SK-N-SH (cell line): ENCODE measurements around the gene BIRC7. TPM values are rescaled to one million over a fixed set of nuclear protein-coding genes. Genes with fewer than 3 reads are reported as not detected.

Experiments used
- CTCF ChIA-PET: fragments of 300-600, 350-600 bp; formaldehyde crosslinking; extraction: SDS; loops from one replicate; lab custom pipeline; 2021; lab: Yijun Ruan, JAX
- POLR2A ChIA-PET: fragments of 350-600 bp; sonication (Branson Sonifier 250); formaldehyde crosslinking; extraction: SDS; loops from one replicate; lab custom pipeline; 2020; ENCODE audit warnings: antibody characterized with exemption, inconsistent platforms; lab: Yijun Ruan, JAX
- DNase-seq: peaks from one replicate; pipeline ENCODE4 v3.0.0; 2012
- H2AFZ ChIP-seq: fragments of 200-600 bp; sonication (generic); 2 replicates; pipeline ENCODE4 v1.8.1; 2016; ENCODE audit warnings: antibody characterized with exemption, mild to moderate bottlenecking, low read depth
- H3F3A ChIP-seq: fragments of 200-600 bp; sonication (generic); replicated peaks from 2 replicates; pipeline ENCODE3; 2016; ENCODE audit warnings: antibody characterized with exemption, mild to moderate bottlenecking; ENCODE audit not compliant: insufficient read depth
- H3K27ac ChIP-seq, 2 experiments: fragments of 200-500 bp in 1 of 2; fragments of 200-600 bp in 1 of 2; sonication (Bioruptor generic) in 1 of 2; sonication (generic), shearing (Covaris generic) in 1 of 2; 2 replicates each; pipeline versions ENCODE4 v1.5.1 to v1.6.1; 2014 to 2016; ENCODE audit warnings: low read depth in 2 of 2, inconsistent platforms in 1 of 2, low read length in 1 of 2, mild to moderate bottlenecking in 1 of 2, mixed read lengths in 1 of 2
- H3K27me3 ChIP-seq: fragments of 200-600 bp; sonication (generic), shearing (Covaris generic); 2 replicates; pipeline ENCODE4 v1.6.1; 2016; ENCODE audit warnings: mixed run types; ENCODE audit not compliant: insufficient read depth
- H3K36me3 ChIP-seq, 2 experiments: fragments of 200-500 bp in 1 of 2; fragments of 200-600 bp in 1 of 2; sonication (Bioruptor generic) in 1 of 2; sonication (generic) in 1 of 2; replicated peaks in 1 of 2; 2 replicates each; pipeline versions ENCODE3 to v1.5.1; 2014 to 2016; ENCODE audit warnings: low read length in 1 of 2, mild to moderate bottlenecking in 1 of 2; ENCODE audit not compliant: insufficient read depth in 2 of 2, control insufficient read depth in 1 of 2
- H3K4me1 ChIP-seq, 2 experiments: fragments of 200-500 bp in 1 of 2; fragments of 200-600 bp in 1 of 2; sonication (Bioruptor generic) in 1 of 2; sonication (generic), shearing (Covaris generic) in 1 of 2; 2 replicates each; pipeline versions ENCODE4 v1.5.1 to v1.6.1; 2014 to 2016; ENCODE audit warnings: low read depth in 1 of 2, low read length in 1 of 2, mixed run types in 1 of 2; ENCODE audit not compliant: insufficient read depth in 2 of 2, control insufficient read depth in 1 of 2
- H3K4me2 ChIP-seq: fragments of 200-600 bp; sonication (generic), shearing (Covaris generic); 2 replicates; pipeline ENCODE4 v1.6.1; 2017; ENCODE audit warnings: mixed run types
- H3K4me3 ChIP-seq, 2 experiments: fragments of 200-500 bp in 1 of 2; fragments of 200-600 bp in 1 of 2; sonication (Bioruptor generic) in 1 of 2; sonication (generic), shearing (Covaris generic) in 1 of 2; 2 replicates each; pipeline versions ENCODE4 v1.5.1 to v1.8.1; 2014 to 2016; ENCODE audit warnings: low read depth in 2 of 2, inconsistent platforms in 1 of 2, low read length in 1 of 2, mild to moderate bottlenecking in 1 of 2, mixed read lengths in 1 of 2, moderate library complexity in 1 of 2
- H3K79me2 ChIP-seq: fragments of 200-600 bp; sonication (generic); 2 replicates; pipeline ENCODE4 v1.8.1; 2017; ENCODE audit warnings: mild to moderate bottlenecking; ENCODE audit not compliant: insufficient read depth
- H3K9ac ChIP-seq: fragments of 200-600 bp; sonication (generic); 2 replicates; pipeline ENCODE4 v1.6.1; 2017; ENCODE audit warnings: mixed run types
- H3K9me2 ChIP-seq: fragments of 200-600 bp; sonication (generic); 2 replicates; pipeline ENCODE4 v1.6.1; 2017; ENCODE audit warnings: mixed run types
- H3K9me3 ChIP-seq: fragments of 200-600 bp; sonication (generic); 2 replicates; pipeline ENCODE4 v1.6.1; 2017; ENCODE audit warnings: mixed run types, mild to moderate bottlenecking, moderate library complexity
- H4K20me1 ChIP-seq: fragments of 200-600 bp; sonication (generic); 2 replicates; pipeline ENCODE4 v1.6.1; 2017; ENCODE audit warnings: mild to moderate bottlenecking, mixed run types; ENCODE audit not compliant: insufficient read depth
- CHD2 ChIP-seq: fragments of 150-350 bp; IDR thresholded peaks from 2 replicates; pipeline ENCODE4 v1.6.1; 2018; ENCODE audit warnings: low read length; ENCODE audit not compliant: partially characterized antibody
- EZH2phosphoT487 ChIP-seq: fragments of 200-600 bp; sonication (generic); IDR thresholded peaks from 2 replicates; pipeline ENCODE4 v1.6.1; 2017; ENCODE audit warnings: low read depth, mixed run types, mild to moderate bottlenecking, antibody characterized with exemption, moderate library complexity, borderline replicate concordance
- GATA2 ChIP-seq: sonication (generic); formaldehyde crosslinking; IDR thresholded peaks from 2 replicates; pipeline ENCODE4 v1.5.0; 2020; ENCODE audit warnings: mild to moderate bottlenecking, missing genetic modification reagents
- JUND ChIP-seq: IDR thresholded peaks from 2 replicates; pipeline ENCODE4 v1.4.0; 2012
- MEF2A ChIP-seq: IDR thresholded peaks from 2 replicates; pipeline ENCODE4 v1.4.0; 2012; ENCODE audit warnings: low read depth, borderline replicate concordance
- MXI1 ChIP-seq: IDR thresholded peaks from 2 replicates; pipeline ENCODE4 v1.6.1; 2012; ENCODE audit warnings: mild to moderate bottlenecking, low read depth, low read length, improper control_type of control experiment
- NRF1 ChIP-seq: IDR thresholded peaks from 2 replicates; pipeline ENCODE4 v1.6.1; 2012; ENCODE audit warnings: low read depth, mild to moderate bottlenecking, low read length
- POLR2AphosphoS5 ChIP-seq: IDR thresholded peaks from 2 replicates; pipeline ENCODE4 v1.6.1; 2012; ENCODE audit warnings: low read depth, low read length
- RAD21 ChIP-seq: IDR thresholded peaks from 2 replicates; pipeline ENCODE4 v1.6.1; 2012; ENCODE audit warnings: mild to moderate bottlenecking, low read length
- RFX5 ChIP-seq: IDR thresholded peaks from 2 replicates; pipeline ENCODE4 v1.6.1; 2012; ENCODE audit warnings: mild to moderate bottlenecking, improper control_type of control experiment, low read length
- RXRA ChIP-seq: IDR thresholded peaks from 2 replicates; pipeline ENCODE4 v1.4.0; 2012; ENCODE audit warnings: low read depth, mild to moderate bottlenecking, borderline replicate concordance
- TAF1 ChIP-seq: IDR thresholded peaks from 2 replicates; pipeline ENCODE4 v1.6.1; 2012; ENCODE audit warnings: low read depth, mild to moderate bottlenecking, low read length, moderate library complexity, borderline replicate concordance
- TEAD4 ChIP-seq: IDR thresholded peaks from 2 replicates; pipeline ENCODE4 v1.4.0; 2012; ENCODE audit warnings: mild to moderate bottlenecking, borderline replicate concordance; ENCODE audit not compliant: insufficient read depth
- WGBS: methylation state at CpG from one replicate; pipeline ENCODE4 v1.1.6; 2017; ENCODE audit warnings: low lambda C conversion rate; 5-methylcytosine and 5-hydroxymethylcytosine counted together
- polyA plus RNA-seq, 3 experiments: library from polyadenylated mRNA; depleted of rRNA; stranded (reverse); fragments of >200 nt; gene quantifications; 2 replicates each; pipeline ENCODE4 v1.2.3, GENCODE V29; 2012
- TF ChIP-seq, protein P1 (sequence below): IDR thresholded peaks from 2 replicates; pipeline ENCODE4; 2012
- TF ChIP-seq, protein P2 (sequence below): IDR thresholded peaks from 2 replicates; pipeline ENCODE4 v1.4.0; 2012; ENCODE audit warnings: low read depth
- TF ChIP-seq, protein P3 (sequence below): fragments of 150-350 bp; IDR thresholded peaks from 2 replicates; pipeline ENCODE4 v1.6.1; 2017; ENCODE audit warnings: antibody characterized with exemption, low read length, low read depth, borderline replicate concordance
- TF ChIP-seq, protein P4 (sequence below): fragments of 200-600 bp; sonication (generic); IDR thresholded peaks from 2 replicates; pipeline ENCODE4 v1.6.1; 2017; ENCODE audit warnings: antibody characterized with exemption, mild to moderate bottlenecking, moderate library complexity

The BIRC7 gene
- polyA plus RNA-seq, 1 of the 3 experiments (the other 2 are of a cell fraction) = not detected

DNA sequence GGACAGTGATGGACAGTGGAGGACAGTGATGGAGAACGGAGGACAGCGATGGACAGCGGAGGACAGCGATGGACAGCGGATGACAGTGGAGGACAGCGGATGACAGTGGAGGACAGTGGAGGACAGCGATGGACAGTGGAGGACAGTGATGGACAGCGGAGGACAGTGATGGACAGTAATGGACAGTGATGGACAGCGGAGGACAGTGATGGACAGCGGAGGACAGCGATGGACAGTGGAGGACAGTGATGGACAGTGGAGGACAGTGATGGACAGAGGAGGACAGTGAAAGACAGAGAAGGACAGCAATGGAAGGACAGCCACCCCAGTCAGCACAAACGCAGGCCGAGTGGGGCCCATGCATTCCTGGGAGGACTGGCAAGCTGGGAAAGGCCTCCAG, 21.9 kb downstream of the BIRC7 start (continued):
- TF ChIP-seq, protein P1, sequence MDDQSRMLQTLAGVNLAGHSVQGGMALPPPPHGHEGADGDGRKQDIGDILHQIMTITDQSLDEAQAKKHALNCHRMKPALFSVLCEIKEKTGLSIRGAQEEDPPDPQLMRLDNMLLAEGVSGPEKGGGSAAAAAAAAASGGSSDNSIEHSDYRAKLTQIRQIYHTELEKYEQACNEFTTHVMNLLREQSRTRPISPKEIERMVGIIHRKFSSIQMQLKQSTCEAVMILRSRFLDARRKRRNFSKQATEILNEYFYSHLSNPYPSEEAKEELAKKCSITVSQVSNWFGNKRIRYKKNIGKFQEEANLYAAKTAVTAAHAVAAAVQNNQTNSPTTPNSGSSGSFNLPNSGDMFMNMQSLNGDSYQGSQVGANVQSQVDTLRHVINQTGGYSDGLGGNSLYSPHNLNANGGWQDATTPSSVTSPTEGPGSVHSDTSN = no peak
- no peak for TF ChIP-seq TAF1

DNA sequence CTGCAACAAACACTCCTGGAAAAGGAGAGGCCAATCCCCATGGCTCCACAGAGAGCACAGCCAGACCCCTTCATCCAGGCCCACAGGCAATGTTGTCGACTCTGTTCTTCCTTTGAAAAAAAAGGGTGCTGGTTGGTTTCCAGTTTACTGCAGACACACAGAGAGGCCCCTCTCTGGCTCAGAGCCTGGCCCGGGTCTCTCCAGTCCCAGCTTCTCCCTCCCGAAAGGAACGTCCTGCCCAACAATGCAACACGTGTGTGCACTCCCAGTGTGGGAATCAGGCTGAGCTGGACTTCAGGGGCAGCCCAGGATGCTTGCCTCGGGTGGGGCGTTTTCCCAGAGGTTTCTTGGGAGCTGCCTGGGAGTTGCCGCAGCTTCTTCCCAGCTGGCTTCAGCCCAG, 23.1 kb downstream of the BIRC7 start:
- WGBS = 51% methylated on average over 8 of the region's 8 CpGs
- CTCF ChIA-PET = interaction anchor here (1.0 to 3.5 kb wide), 2 partner anchors 36 to 51 kb away, joined by 6 to 21 read pairs; no protein-coding TSS in a partner anchor
- peaks cover 26% of the 10 kb centered on the region for H3K27me3 ChIP-seq
- no peaks in the 10 kb centered on the region for H4K20me1 ChIP-seq
- no peaks in the 10 kb centered on the region for H3K9me3 ChIP-seq
- H3K36me3 ChIP-seq = no peaks in the 10 kb centered on the region
- no peak overlapping the region for H2AFZ ChIP-seq
- no peaks in the 10 kb centered on the region for H3K9me2 ChIP-seq
- H3K79me2 ChIP-seq = no peaks in the 10 kb centered on the region
- no peak for DNase-seq
- no peak for TF ChIP-seq GATA2 (CRISPR knock-in tag)
- TF ChIP-seq CHD2 = no peak
- no peak for TF ChIP-seq MXI1
- TF ChIP-seq, protein P2, sequence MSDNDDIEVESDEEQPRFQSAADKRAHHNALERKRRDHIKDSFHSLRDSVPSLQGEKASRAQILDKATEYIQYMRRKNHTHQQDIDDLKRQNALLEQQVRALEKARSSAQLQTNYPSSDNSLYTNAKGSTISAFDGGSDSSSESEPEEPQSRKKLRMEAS = no peak
- no peak for TF ChIP-seq TEAD4
- TF ChIP-seq RXRA = no peak
- no peak for TF ChIP-seq RFX5
- TF ChIP-seq, protein P3, sequence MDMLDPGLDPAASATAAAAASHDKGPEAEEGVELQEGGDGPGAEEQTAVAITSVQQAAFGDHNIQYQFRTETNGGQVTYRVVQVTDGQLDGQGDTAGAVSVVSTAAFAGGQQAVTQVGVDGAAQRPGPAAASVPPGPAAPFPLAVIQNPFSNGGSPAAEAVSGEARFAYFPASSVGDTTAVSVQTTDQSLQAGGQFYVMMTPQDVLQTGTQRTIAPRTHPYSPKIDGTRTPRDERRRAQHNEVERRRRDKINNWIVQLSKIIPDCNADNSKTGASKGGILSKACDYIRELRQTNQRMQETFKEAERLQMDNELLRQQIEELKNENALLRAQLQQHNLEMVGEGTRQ = no peak
- no peak for TF ChIP-seq EZH2phosphoT487
- TF ChIP-seq RAD21 = no peak
- no peak for TF ChIP-seq NRF1
- TF ChIP-seq JUND = no peak
- TF ChIP-seq, protein P4, sequence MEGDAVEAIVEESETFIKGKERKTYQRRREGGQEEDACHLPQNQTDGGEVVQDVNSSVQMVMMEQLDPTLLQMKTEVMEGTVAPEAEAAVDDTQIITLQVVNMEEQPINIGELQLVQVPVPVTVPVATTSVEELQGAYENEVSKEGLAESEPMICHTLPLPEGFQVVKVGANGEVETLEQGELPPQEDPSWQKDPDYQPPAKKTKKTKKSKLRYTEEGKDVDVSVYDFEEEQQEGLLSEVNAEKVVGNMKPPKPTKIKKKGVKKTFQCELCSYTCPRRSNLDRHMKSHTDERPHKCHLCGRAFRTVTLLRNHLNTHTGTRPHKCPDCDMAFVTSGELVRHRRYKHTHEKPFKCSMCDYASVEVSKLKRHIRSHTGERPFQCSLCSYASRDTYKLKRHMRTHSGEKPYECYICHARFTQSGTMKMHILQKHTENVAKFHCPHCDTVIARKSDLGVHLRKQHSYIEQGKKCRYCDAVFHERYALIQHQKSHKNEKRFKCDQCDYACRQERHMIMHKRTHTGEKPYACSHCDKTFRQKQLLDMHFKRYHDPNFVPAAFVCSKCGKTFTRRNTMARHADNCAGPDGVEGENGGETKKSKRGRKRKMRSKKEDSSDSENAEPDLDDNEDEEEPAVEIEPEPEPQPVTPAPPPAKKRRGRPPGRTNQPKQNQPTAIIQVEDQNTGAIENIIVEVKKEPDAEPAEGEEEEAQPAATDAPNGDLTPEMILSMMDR = no peak
- no peak for TF ChIP-seq POLR2AphosphoS5
- no peak for TF ChIP-seq MEF2A
- peaks cover 0 to 5% of the 10 kb centered on the region in 2 experiments; a peak in 1 of 4 replicates for H3K4me1 ChIP-seq
- no peak overlapping the region for H3K27ac ChIP-seq
- no peak overlapping the region for H3K9ac ChIP-seq
- POLR2A ChIA-PET = interaction anchor here (1.1 kb wide), 1 partner anchor 14 kb away, joined by 3 read pairs; the partner anchor contains the start of gene ARFGAP1
- no peak overlapping the region for H3K4me3 ChIP-seq
- H3F3A ChIP-seq = no peaks in the 10 kb centered on the region
- no peak overlapping the region for H3K4me2 ChIP-seq
